SU-DHL-6 (cell line): ENCODE results near the gene KYNU.
A peak's percentile ranks its signal among the peaks of the same experiment; 100 is the strongest.

Experiments
- H2AFZ ChIP-seq: fragments of 200-600 bp; sonication (generic); 2 replicates; pipeline ENCODE4 v1.6.1; 2014; ENCODE audit warnings: low read depth, mild to moderate bottlenecking, moderate library complexity, mixed read lengths, antibody characterized with exemption, low read length; ENCODE audit not compliant: severe bottlenecking
- H3F3A ChIP-seq: fragments of 200-600 bp; shearing (Covaris generic); 2 replicates; pipeline ENCODE4 v1.6.0; 2016; ENCODE audit warnings: antibody characterized with exemption, mild to moderate bottlenecking; ENCODE audit not compliant: insufficient read depth
- H3K27ac ChIP-seq: fragments of 200-600 bp; sonication (generic); 2 replicates; pipeline ENCODE4 v1.5.1; 2016; ENCODE audit warnings: low read depth, mild to moderate bottlenecking, low read length, moderate library complexity, mixed read lengths
- H3K27me3 ChIP-seq: fragments of 200-600 bp; sonication (generic), shearing (Covaris generic); 2 replicates; pipeline ENCODE4 v1.6.0; 2014; ENCODE audit warnings: mild to moderate bottlenecking, low read length
- H3K36me3 ChIP-seq: fragments of 200-600 bp; sonication (generic); 2 replicates; pipeline ENCODE4 v1.6.1; 2014; ENCODE audit warnings: mild to moderate bottlenecking, low read length, mixed read lengths
- H3K4me2 ChIP-seq: fragments of 300-600, 200-600 bp; shearing (Covaris generic), sonication (generic); 2 replicates; pipeline ENCODE4 v1.6.0; 2014; ENCODE audit warnings: low read length, low read depth, mild to moderate bottlenecking; ENCODE audit not compliant: poor library complexity, severe bottlenecking
- H3K4me3 ChIP-seq: fragments of 200-600 bp; sonication (generic); 2 replicates; pipeline ENCODE4 v1.5.1; 2014; ENCODE audit warnings: antibody characterized with exemption, low read length, mild to moderate bottlenecking, mixed read lengths; ENCODE audit not compliant: insufficient read depth, poor library complexity, severe bottlenecking
- H3K79me2 ChIP-seq: fragments of 200-600 bp; sonication (generic); 2 replicates; pipeline ENCODE4 v1.6.1; 2014; ENCODE audit warnings: mild to moderate bottlenecking, low read length, moderate library complexity; ENCODE audit not compliant: insufficient read depth
- H3K9ac ChIP-seq: fragments of 200-600 bp; sonication (generic); 2 replicates; pipeline ENCODE4 v1.7.0; 2014; ENCODE audit warnings: mild to moderate bottlenecking, low read length
- H3K9me2 ChIP-seq: fragments of 200-600 bp; sonication (generic); replicated peaks from 2 replicates; pipeline ENCODE4 v1.6.1; 2014; ENCODE audit warnings: low read length; ENCODE audit not compliant: insufficient read depth
- H3K9me3 ChIP-seq: fragments of 200-600 bp; sonication (generic); 2 replicates; pipeline ENCODE4 v1.6.1; 2014; ENCODE audit warnings: low read length, mixed read lengths; ENCODE audit not compliant: insufficient read depth
- H4K20me1 ChIP-seq: fragments of 200-600 bp; sonication (generic); 2 replicates; pipeline ENCODE4 v1.6.1; 2014; ENCODE audit warnings: low read depth, mild to moderate bottlenecking, antibody characterized with exemption, low read length, moderate library complexity, mixed read lengths
- CTCF ChIP-seq: fragments of 200-600 bp; sonication (generic); IDR thresholded peaks from one replicate; pipeline ENCODE4 v1.5.1; 2017; ENCODE audit warnings: antibody characterized with exemption, mild to moderate bottlenecking, low read length, moderate library complexity; ENCODE audit not compliant: insufficient read depth, poor library complexity, severe bottlenecking
- EZH2phosphoT487 ChIP-seq: fragments of 200-600 bp; sonication (generic), shearing (Covaris generic); conservative IDR thresholded peaks from 2 replicates; pipeline ENCODE4 v1.6.1; 2018; ENCODE audit warnings: mild to moderate bottlenecking, antibody characterized with exemption, low read length, moderate library complexity, mixed read lengths

Gene KYNU

GRCh38 chr2:142878031-142878678 lies 691 bp downstream of the KYNU start:
- H3K4me2 ChIP-seq: peak overlapping the region; percentile 94

GRCh38 chr2:142879151-142879550 lies 1.7 kb downstream of the KYNU start:
- Histone ChIP-seq H3K36me3 (no peaks in the 10 kb centered on the region), H3K27ac (peak overlapping the region; percentile 93), H3K4me3 (peak overlapping the region; percentile 54), H4K20me1 (no peaks in the 10 kb centered on the region), H3K9me2 (no peaks in the 10 kb centered on the region), H3K9me3 (no peaks in the 10 kb centered on the region), H3K9ac (peak overlapping the region; percentile 49), H3K27me3 (no peaks in the 10 kb centered on the region), H3K4me2 (peak overlapping the region; percentile 94), H3K79me2 (peaks cover 14% of the 10 kb centered on the region; the same call in 1 of the 2 replicates), H3F3A (peaks cover 63% of the 10 kb centered on the region), H2AFZ (no peak overlapping the region)
- no peak for TF ChIP-seq CTCF
- TF ChIP-seq EZH2phosphoT487: no peak

More at GRCh38 chr2:142878031-142878678, 691 bp downstream of the KYNU start:
- Histone ChIP-seq H3K27ac (peak overlapping the region; percentile 93), H3K36me3 (no peaks in the 10 kb centered on the region), H3K9me3 (no peaks in the 10 kb centered on the region), H3K9me2 (no peaks in the 10 kb centered on the region), H3K4me3 (peak overlapping the region; percentile 54), H3K79me2 (peaks cover 14% of the 10 kb centered on the region; the same call in 1 of the 2 replicates), H4K20me1 (no peaks in the 10 kb centered on the region), H3F3A (peaks cover 73% of the 10 kb centered on the region), H3K27me3 (no peaks in the 10 kb centered on the region), H2AFZ (peak overlapping the region; percentile 60), H3K9ac (peak overlapping the region; percentile 49)
- TF ChIP-seq EZH2phosphoT487 (no peak), CTCF (no peak)

- Histone ChIP-seq H3K27me3 (no peaks in the 10 kb centered on the region), H3K9ac (0 out of 2 replicates have a peak overlapping the region, but pooled peaks have one; percentile 49), H3K9me2 (no peaks in the 10 kb centered on the region), H4K20me1 (no peaks in the 10 kb centered on the region), H3K9me3 (no peaks in the 10 kb centered on the region), H3K4me2 (peak overlapping the region; percentile 94), H2AFZ (no peak overlapping the region), H3F3A (peaks cover 59% of the 10 kb centered on the region), H3K27ac (peak overlapping the region; percentile 93), H3K36me3 (no peaks in the 10 kb centered on the region; the same call in 1 of the 2 replicates), H3K4me3 (no peak overlapping the region), H3K79me2 (peaks cover 14% of the 10 kb centered on the region; the same call in 1 of the 2 replicates)
- no peak for TF ChIP-seq EZH2phosphoT487
- no peak for TF ChIP-seq CTCF
Measured at GRCh38 chr2:142880279-142880678, 2.8 kb downstream of the KYNU start.
